ENCODE measurements around the gene BRF1.
"Not testable (repeated sequence)": the region's sequence is repeated elsewhere in the genome, so short reads cannot be mapped to it uniquely, and the experiment has no call there.

BRF1 gene

GRCh38 chr14:105315211-105315721 lies 14.5 kb upstream of the BRF1 start:
- peak; percentile 30 to 32 for DNase-seq

- peak; percentile 51 to 60 for DNase-seq
Observed at GRCh38 chr14:105314287-105315200, 13.7 kb upstream of the BRF1 start, which contains the start of gene PACS2. Gene PACS2, plus strand, starts transcription at chr14:105314748. Its CDS starts 171 bp downstream, at chr14:105314919.

GRCh38 chr14:105313381-105314286 lies 12.8 kb upstream of the BRF1 start:
- DNase-seq, result no peak

GRCh38 chr14:105312973-105313372 lies 12.2 kb upstream of the BRF1 start:
- DNase-seq, result no peak

- no peak for DNase-seq
Observed at GRCh38 chr14:105311838-105312237, 11.0 kb upstream of the BRF1 start.

GRCh38 chr14:105309371-105309770 lies 8.6 kb upstream of the BRF1 start:
- no peak for DNase-seq

GRCh38 chr14:105307052-105307727 lies 6.4 kb upstream of the BRF1 start:
- no peak for DNase-seq

GRCh38 chr14:105305791-105306190 lies 5.0 kb upstream of the BRF1 start:
- no peak for DNase-seq

GRCh38 chr14:105305345-105305744 lies 4.5 kb upstream of the BRF1 start:
- no peak for DNase-seq

GRCh38 chr14:105304565-105304964 lies 3.8 kb upstream of the BRF1 start:
- DNase-seq, result no peak

GRCh38 chr14:105303949-105304348 lies 3.1 kb upstream of the BRF1 start:
- DNase-seq, result no peak

GRCh38 chr14:105301915-105302249 lies 1.1 kb upstream of the BRF1 start:
- not testable (repeated sequence) for DNase-seq

- peak; percentile 98 to 99 for DNase-seq
Observed at GRCh38 chr14:105301103-105301914, 508 bp upstream of the BRF1 start.

- DNase-seq, result no peak
Observed at GRCh38 chr14:105299654-105300541, 903 bp downstream of the BRF1 start.

- DNase-seq, result not testable (repeated sequence)
Observed at GRCh38 chr14:105297311-105297710, 3.5 kb downstream of the BRF1 start.

- peak; percentile 38 to 39 for DNase-seq
Observed at GRCh38 chr14:105294142-105294597, 6.6 kb downstream of the BRF1 start.

- no peak for DNase-seq
Observed at GRCh38 chr14:105292826-105293711, 7.7 kb downstream of the BRF1 start.

- DNase-seq, result no peak
Observed at GRCh38 chr14:105290621-105291346, 10.0 kb downstream of the BRF1 start.

- DNase-seq, result not testable (repeated sequence)
Observed at GRCh38 chr14:105288936-105289335, 11.9 kb downstream of the BRF1 start.

Data from activated CD4-positive, alpha-beta T cell treated with anti-CD3 and anti-CD28 coated beads, Interleukin-2, amount 50 U/mL, for 4 hours (primary cell).